Kasumi-1 (cell line): ENCODE data around the gene ZNF584.
A peak's percentile ranks its signal among the peaks of the same experiment; 100 is the strongest.
"Not testable (repeated sequence)": the region's sequence is repeated elsewhere in the genome, so short reads cannot be mapped to it uniquely, and the experiment has no call there.

Experiments used
- DNase-seq, 2 experiments: peaks; one replicate each; lab custom pipeline; 2025; lab: John Stamatoyannopoulos, UW

Gene ZNF584

GRCh38 chr19:58408152-58409009 is at the start of gene ZNF584:
Gene ZNF584, plus strand, starts transcription at chr19:58408649. Its CDS starts 499 bp downstream, at chr19:58409148.
- peak; percentile 98 for DNase-seq

GRCh38 chr19:58361900-58362271 is 46.6 kb upstream of the ZNF584 start:
- peak; percentile 43 to 57 for DNase-seq

- peak; percentile 92 to 93 for DNase-seq
Measured at GRCh38 chr19:58362272-58362994, 46.0 kb upstream of the ZNF584 start, which contains the start of gene ZNF497. Gene ZNF497, minus strand, starts transcription at chr19:58362751. Its CDS starts 5,116 bp downstream, at chr19:58357635.

GRCh38 chr19:58364146-58364545 is 44.3 kb upstream of the ZNF584 start:
- peak; percentile 96 for DNase-seq

- no peak for DNase-seq
Measured at GRCh38 chr19:58366585-58367430, 41.6 kb upstream of the ZNF584 start.

GRCh38 chr19:58367698-58368454 is 40.6 kb upstream of the ZNF584 start:
- no peak for DNase-seq

GRCh38 chr19:58368561-58369360 is 39.7 kb upstream of the ZNF584 start:
- DNase-seq: no peak

- DNase-seq: no peak
Measured at GRCh38 chr19:58372311-58373133, 35.9 kb upstream of the ZNF584 start.

GRCh38 chr19:58374200-58374599 is 34.2 kb upstream of the ZNF584 start:
- no peak for DNase-seq

- DNase-seq: not testable (repeated sequence)
Measured at GRCh38 chr19:58376724-58377123, 31.7 kb upstream of the ZNF584 start.

GRCh38 chr19:58379246-58379645 is 29.2 kb upstream of the ZNF584 start:
- DNase-seq: no peak

GRCh38 chr19:58380037-58380661 is 28.3 kb upstream of the ZNF584 start:
- peak; percentile 51 to 56 for DNase-seq

GRCh38 chr19:58380662-58381459 is 27.6 kb upstream of the ZNF584 start, which contains the start of gene ZNF837:
Gene ZNF837, minus strand, starts transcription at chr19:58381030. Its CDS starts 11,698 bp downstream, at chr19:58369332.
- DNase-seq: peak; percentile 99

- DNase-seq: no peak
Measured at GRCh38 chr19:58381460-58382212, 26.8 kb upstream of the ZNF584 start.

- DNase-seq: no peak
Measured at GRCh38 chr19:58382997-58383603, 25.3 kb upstream of the ZNF584 start.

GRCh38 chr19:58385313-58385890 is 23.0 kb upstream of the ZNF584 start:
- DNase-seq: no peak
